Endothelial cell of umbilical vein (primary cell): ENCODE data around the gene PRR19.

Source experiments
- EZH2 ChIP-seq: IDR thresholded peaks from 2 replicates; pipeline ENCODE4 v1.6.1; 2012; ENCODE audit warnings: borderline replicate concordance, low read depth, mild to moderate bottlenecking, moderate library complexity, low read length, inconsistent platforms; ENCODE audit not compliant: severe bottlenecking
- GATA2 ChIP-seq: IDR thresholded peaks from 2 replicates; pipeline ENCODE4 v1.7.0; 2011; ENCODE audit warnings: low read depth, mild to moderate bottlenecking, moderate library complexity, mixed read lengths, low read length; ENCODE audit not compliant: insufficient read length, insufficient read depth
- MYC ChIP-seq: IDR thresholded peaks from one replicate; pipeline ENCODE4 v1.6.1; 2011; ENCODE audit warnings: mild to moderate bottlenecking, low read depth, low read length
- POLR2A ChIP-seq: IDR thresholded peaks from 2 replicates; pipeline ENCODE4 v1.6.1; 2012; ENCODE audit warnings: low read depth, mild to moderate bottlenecking, control low read depth, low read length
- POLR2AphosphoS5 ChIP-seq: IDR thresholded peaks from 2 replicates; pipeline ENCODE4 v1.6.1; 2012; ENCODE audit warnings: low read depth, mild to moderate bottlenecking, control low read depth, low read length, moderate library complexity; ENCODE audit not compliant: insufficient read depth
- TF ChIP-seq, protein P1 (sequence below), 2 donors: IDR thresholded peaks; 1 replicate in 1 of 2; 2 replicates in 1 of 2; pipeline ENCODE4 v1.5.1; 2011; ENCODE audit warnings: low read length in 2 of 2, mild to moderate bottlenecking in 2 of 2, moderate library complexity in 2 of 2, control low read depth in 1 of 2, inconsistent platforms in 1 of 2, low read depth in 1 of 2; ENCODE audit not compliant: insufficient read depth in 1 of 2; ENCODE audit errors: extremely low read depth in 1 of 2

DNA sequence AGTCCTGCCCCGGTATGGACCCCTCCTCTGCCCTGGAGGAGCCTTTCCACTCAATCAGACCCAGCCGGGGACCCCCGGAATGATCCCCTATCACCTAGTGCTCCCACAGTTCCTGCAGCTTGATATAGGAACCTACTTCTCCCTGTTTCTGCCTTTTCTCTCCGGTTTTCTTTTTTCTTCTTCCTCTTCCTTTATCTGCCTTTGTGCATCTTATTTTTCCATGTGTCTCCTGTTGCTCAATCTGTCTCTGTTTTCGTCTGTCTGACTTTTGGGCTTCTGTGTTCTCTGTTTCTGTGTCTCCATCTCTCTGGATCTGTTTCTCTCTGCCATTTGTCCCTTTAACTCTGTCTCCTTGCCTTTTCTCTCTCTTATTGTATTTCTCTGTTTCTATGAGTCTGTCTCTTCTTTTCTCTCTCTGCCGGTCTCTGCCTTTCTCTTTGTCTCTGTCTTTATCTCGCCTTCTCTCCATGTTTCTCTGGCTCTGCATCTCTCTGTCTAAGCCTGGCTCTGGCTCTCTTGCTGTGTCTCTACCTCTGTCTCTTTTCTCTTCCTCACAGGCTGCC, 33.5 kb downstream of the PRR19 start:
- TF ChIP-seq, protein P1, sequence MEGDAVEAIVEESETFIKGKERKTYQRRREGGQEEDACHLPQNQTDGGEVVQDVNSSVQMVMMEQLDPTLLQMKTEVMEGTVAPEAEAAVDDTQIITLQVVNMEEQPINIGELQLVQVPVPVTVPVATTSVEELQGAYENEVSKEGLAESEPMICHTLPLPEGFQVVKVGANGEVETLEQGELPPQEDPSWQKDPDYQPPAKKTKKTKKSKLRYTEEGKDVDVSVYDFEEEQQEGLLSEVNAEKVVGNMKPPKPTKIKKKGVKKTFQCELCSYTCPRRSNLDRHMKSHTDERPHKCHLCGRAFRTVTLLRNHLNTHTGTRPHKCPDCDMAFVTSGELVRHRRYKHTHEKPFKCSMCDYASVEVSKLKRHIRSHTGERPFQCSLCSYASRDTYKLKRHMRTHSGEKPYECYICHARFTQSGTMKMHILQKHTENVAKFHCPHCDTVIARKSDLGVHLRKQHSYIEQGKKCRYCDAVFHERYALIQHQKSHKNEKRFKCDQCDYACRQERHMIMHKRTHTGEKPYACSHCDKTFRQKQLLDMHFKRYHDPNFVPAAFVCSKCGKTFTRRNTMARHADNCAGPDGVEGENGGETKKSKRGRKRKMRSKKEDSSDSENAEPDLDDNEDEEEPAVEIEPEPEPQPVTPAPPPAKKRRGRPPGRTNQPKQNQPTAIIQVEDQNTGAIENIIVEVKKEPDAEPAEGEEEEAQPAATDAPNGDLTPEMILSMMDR (IDR thresholded peaks at IDR 0.05; ENCODE audit: extremely low read depth in 1 of 2, insufficient read depth in 1 of 2, low read depth in 1 of 2, low read length in 2 of 2), result no peak
- TF ChIP-seq EZH2, result no peak
- no peak for TF ChIP-seq GATA2
- no peak for TF ChIP-seq POLR2A
- no peak for TF ChIP-seq POLR2AphosphoS5
- no peak for TF ChIP-seq MYC
